ENCODE measurements around the gene SLC16A6.
"Not testable (repeated sequence)": the region's sequence is repeated elsewhere in the genome, so short reads cannot be mapped to it uniquely, and the experiment has no call there.

SLC16A6 gene

DNA sequence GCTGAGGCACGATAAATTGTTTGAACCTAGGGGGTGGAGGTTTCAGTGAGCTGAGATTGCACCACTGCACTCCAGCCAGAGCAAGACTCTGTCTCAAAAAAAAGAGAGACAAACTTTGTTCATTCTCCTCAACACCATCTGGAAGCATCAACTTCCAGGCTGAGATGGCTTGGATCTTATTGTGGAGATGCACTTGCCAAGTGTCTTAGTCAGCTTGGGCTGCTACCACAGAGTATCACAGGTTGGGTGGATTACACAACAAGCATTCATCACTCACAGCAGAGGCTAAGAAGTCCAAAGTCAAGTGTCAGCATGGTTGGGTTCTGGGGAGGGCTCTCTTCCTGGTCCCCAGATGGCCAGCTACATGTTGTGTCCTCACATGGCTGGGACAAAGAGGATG lies 58.2 kb downstream of the SLC16A6 start:
- H3K36me3 ChIP-seq; H3K4me1 ChIP-seq; H3K27me3 ChIP-seq; H3K9me3 ChIP-seq; H3K4me3 ChIP-seq (ENCODE audit: low read depth, low read length); DNase-seq: not testable (repeated sequence)

DNA sequence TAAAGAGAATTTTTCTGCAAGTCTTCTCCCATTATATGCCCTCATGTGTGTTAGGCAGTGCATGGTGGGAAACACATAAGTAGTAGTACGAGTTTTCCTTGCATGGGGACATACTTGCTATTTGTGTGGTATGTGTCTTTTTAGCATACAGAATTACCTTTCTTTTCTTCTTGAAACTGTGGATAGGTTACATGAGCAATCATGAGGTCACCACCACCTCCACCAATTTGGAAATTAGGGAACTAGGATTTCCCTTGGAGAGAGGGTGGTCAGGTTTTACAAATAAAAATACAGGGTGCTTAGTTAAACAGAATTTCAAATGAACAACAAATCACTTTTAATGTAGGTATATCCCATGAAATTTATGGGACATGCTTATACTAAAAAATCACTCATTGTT lies 59.4 kb downstream of the SLC16A6 start:
- TF ChIP-seq, protein P1, sequence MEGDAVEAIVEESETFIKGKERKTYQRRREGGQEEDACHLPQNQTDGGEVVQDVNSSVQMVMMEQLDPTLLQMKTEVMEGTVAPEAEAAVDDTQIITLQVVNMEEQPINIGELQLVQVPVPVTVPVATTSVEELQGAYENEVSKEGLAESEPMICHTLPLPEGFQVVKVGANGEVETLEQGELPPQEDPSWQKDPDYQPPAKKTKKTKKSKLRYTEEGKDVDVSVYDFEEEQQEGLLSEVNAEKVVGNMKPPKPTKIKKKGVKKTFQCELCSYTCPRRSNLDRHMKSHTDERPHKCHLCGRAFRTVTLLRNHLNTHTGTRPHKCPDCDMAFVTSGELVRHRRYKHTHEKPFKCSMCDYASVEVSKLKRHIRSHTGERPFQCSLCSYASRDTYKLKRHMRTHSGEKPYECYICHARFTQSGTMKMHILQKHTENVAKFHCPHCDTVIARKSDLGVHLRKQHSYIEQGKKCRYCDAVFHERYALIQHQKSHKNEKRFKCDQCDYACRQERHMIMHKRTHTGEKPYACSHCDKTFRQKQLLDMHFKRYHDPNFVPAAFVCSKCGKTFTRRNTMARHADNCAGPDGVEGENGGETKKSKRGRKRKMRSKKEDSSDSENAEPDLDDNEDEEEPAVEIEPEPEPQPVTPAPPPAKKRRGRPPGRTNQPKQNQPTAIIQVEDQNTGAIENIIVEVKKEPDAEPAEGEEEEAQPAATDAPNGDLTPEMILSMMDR (IDR thresholded peaks at IDR 0.05; ENCODE audit: low read depth, low read length), result no peak
- no peaks in the 10 kb centered on the region for H3K27me3 ChIP-seq
- no peaks in the 10 kb centered on the region for H3K36me3 ChIP-seq
- H3K4me3 ChIP-seq (ENCODE audit: low read depth, low read length), result no peak overlapping the region
- no peaks in the 10 kb centered on the region for H3K9me3 ChIP-seq
- H3K4me1 ChIP-seq, result no peaks in the 10 kb centered on the region
- DNase-seq, result no peak

DNA sequence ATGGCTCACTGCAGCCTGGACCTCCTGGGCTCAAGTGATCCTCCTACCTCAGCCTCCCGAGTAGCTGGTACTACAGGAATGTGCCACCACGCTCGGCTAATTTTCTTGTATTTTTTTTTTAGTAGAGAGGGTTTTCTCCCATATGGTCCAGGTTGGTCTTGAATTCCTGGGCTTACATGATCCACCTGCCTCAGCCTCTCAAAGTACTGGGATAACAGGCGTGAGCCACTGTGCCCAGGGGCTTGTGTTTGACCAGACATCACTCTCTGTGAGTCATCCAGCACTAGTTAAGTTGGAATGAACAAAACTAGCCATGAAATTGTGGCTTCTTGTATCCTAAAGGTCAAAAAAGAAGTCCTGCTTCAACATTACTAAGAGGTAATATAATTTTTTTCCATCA lies 59.8 kb downstream of the SLC16A6 start:
- H3K27me3 ChIP-seq; H3K4me1 ChIP-seq; H3K4me3 ChIP-seq (ENCODE audit: low read depth, low read length); H3K36me3 ChIP-seq; DNase-seq; H3K9me3 ChIP-seq: not testable (repeated sequence)

DNA sequence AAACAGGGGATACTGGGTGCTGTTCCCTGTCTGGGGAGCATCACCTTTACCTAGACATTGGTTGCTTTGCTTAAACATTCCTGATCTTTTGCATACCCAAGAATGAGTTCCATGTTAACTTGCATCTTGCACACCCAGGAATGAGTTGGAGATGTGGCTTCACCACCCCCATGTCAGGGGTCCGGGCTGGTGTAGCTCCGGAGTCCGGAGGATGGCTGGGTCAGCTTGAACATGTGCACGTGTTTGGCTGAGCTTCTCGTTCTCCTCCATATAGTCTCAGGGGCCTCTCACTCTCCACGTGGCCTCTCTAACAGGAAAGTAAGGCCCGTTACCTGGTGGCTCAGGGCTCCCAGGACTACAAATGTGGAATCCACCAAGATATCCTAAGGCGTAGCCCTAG lies 61.3 kb downstream of the SLC16A6 start:
- no peak for DNase-seq
- TF ChIP-seq, protein P1 (IDR thresholded peaks at IDR 0.05; ENCODE audit: low read depth, low read length), result no peak
- H3K4me3 ChIP-seq (ENCODE audit: low read depth, low read length), result no peak overlapping the region
- H3K27me3 ChIP-seq, result no peaks in the 10 kb centered on the region
- H3K36me3 ChIP-seq, result no peaks in the 10 kb centered on the region
- no peaks in the 10 kb centered on the region for H3K4me1 ChIP-seq
- H3K9me3 ChIP-seq, result no peaks in the 10 kb centered on the region

DNA sequence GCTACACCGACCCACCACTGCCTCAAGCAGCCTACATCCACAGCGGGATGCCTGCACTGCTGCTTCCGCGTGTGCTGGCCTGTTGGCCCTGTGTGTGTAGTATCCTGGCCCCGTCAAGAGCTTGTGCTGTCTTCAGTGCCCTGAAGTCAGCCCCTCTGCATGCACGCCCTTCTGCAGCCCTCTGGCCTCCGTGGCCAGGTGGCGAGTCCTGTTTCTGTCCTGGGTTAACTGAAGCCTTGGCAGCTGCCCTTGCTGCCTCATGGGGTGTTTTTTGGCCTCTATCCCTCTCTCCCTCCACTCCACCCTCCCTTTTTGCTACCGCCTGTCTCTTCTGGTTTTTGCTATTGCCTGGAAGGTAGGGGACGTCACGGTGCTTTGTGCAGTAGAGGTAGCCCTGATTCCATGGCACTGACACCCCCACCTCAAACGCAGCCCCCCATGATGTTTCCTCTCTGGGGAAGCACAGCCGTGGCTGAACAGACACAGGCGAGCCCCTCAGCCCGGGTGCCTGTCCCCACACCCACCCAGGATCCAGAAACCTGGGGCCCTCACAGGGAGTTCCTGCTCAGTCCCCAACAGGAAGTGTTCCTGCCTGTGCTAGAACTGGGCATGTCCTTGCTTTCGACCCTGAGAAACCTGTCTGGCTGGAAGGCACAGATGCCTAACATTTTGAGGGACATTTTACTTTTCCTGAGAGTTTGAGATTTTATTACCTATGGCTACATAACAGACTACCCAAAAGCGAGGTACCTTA lies 61.9 kb downstream of the SLC16A6 start:
- no peak for DNase-seq
- Histone ChIP-seq H3K9me3 (no peaks in the 10 kb centered on the region), H3K36me3 (no peaks in the 10 kb centered on the region), H3K27me3 (no peaks in the 10 kb centered on the region), H3K4me1 (no peaks in the 10 kb centered on the region), H3K4me3 (ENCODE audit: low read depth, low read length) (no peak overlapping the region)
- TF ChIP-seq, protein P1 (IDR thresholded peaks at IDR 0.05; ENCODE audit: low read depth, low read length), result no peak

DNA sequence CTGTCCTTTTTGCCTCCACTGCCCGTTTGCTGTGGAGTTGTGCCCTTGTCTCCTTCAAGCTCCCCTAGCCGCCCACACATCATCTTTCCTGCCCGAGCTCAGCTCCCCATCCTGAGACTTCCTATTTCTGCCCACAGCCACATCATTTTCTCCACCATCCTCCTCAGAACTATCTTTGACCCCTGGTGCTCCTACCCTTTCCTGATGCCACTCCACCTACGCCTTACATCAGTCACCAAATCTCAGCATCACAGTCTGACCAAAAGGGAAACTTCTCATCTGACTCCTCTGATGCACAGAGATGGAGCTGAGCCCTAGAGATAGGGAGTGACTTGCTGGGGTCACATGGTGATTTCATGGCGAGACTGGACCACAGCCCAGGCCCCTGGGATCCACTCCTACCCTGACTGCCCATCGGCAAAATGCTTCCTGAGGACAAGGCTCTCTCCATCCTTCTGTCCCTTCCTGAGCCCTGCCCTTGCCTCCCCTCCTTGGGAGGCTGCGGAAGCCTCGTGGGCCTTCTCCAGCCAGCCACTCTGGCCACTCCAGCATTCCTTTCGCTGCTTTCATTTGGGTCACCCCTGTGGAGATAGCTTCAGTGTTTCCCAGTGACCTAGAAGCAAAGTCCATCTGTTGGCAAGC lies 62.8 kb downstream of the SLC16A6 start:
- not testable (repeated sequence) for H3K27me3 ChIP-seq; H3K4me3 ChIP-seq (ENCODE audit: low read depth, low read length); H3K4me1 ChIP-seq; DNase-seq; H3K36me3 ChIP-seq; H3K9me3 ChIP-seq

DNA sequence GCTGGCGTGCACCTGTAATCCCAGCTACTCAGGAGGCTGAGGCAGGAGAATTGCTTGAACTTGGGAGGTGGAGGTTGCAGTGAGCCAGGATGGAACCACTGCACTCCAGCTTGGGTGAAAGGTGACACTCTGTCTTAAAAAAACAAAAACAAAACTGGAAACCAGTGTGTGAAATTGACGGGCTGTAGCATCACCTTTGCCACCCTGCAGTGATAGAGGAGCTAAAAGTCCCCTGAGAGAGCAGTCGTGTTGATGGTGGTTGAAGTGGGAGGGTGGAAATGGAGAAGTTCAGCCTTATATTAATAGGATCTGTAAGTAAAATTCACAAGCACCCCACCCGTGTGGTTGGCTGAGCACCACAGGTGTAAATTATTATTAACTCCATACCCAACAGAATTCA lies 65.9 kb downstream of the SLC16A6 start:
- not testable (repeated sequence) for H3K4me3 ChIP-seq (ENCODE audit: low read depth, low read length); DNase-seq; H3K4me1 ChIP-seq; H3K9me3 ChIP-seq; H3K27me3 ChIP-seq; H3K36me3 ChIP-seq

DNA sequence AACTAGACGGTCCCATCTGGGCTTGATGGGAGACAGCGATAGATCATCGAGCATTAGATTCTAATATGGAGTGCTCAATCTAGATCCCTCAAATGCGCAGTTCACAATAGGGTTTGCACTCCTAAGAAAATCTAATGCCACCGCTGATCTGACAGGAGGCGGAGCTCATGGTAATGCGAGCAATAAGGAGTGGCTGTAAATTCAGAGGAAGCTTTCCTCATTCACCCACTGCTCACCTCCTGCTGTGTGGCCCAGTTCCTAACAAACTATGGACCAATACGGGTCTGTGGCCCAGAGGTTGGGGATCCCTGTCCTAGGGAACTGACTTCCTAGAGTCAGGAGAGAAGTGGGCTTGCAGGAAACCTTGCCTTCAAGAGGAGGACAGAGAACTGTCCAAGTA lies 68.3 kb downstream of the SLC16A6 start:
- Histone ChIP-seq H3K27me3 (no peaks in the 10 kb centered on the region), H3K9me3 (no peaks in the 10 kb centered on the region), H3K4me3 (ENCODE audit: low read depth, low read length) (no peak overlapping the region), H3K36me3 (no peaks in the 10 kb centered on the region), H3K4me1 (no peaks in the 10 kb centered on the region)
- TF ChIP-seq, protein P1 (IDR thresholded peaks at IDR 0.05; ENCODE audit: low read depth, low read length), result no peak
- DNase-seq, result no peak
